Upper lobe of left lung (tissue), 6 donors: Measurements from ENCODE around the gene RORB. TPM values are rescaled to one million over a fixed set of nuclear protein-coding genes. Genes with fewer than 3 reads are reported as not detected.
A peak's percentile ranks its signal among the peaks of the same experiment; 100 is the strongest.

Experiments used
- ATAC-seq, 2 donors: fragments of 200-7000 bp; cut with Tn5 transposase; one replicate each; pipeline ENCODE4 v1.9.1; 2022; ENCODE audit warnings: mild to moderate bottlenecking in 2 of 2, moderate library complexity in 2 of 2; ENCODE audit not compliant: low FRiP score in 2 of 2
- DNase-seq, 2 donors: peaks; one replicate each; pipeline ENCODE4 v3.0.0-alpha.2; 2019 to 2020
- H3K27ac ChIP-seq, 4 donors: fragments of 200-600 bp; sonication (generic); one replicate each; pipeline ENCODE4 v1.5.1; 2016 to 2019
- H3K27me3 ChIP-seq, 4 donors: fragments of 200-600 bp; sonication (generic); one replicate each; pipeline ENCODE4 v1.5.1; 2017 to 2019
- H3K36me3 ChIP-seq, 4 donors: fragments of 200-600 bp; sonication (generic); one replicate each; pipeline ENCODE4 v1.5.1; 2016 to 2019
- H3K4me1 ChIP-seq, 4 donors: fragments of 200-600 bp; sonication (generic); one replicate each; pipeline ENCODE4 v1.5.1; 2018 to 2019
- H3K4me3 ChIP-seq, 4 donors: fragments of 200-600 bp; sonication (generic); one replicate each; pipeline ENCODE4 v1.5.1; 2017 to 2019; ENCODE audit warnings: mild to moderate bottlenecking in 2 of 4, moderate library complexity in 1 of 4
- H3K9me3 ChIP-seq, 4 donors: fragments of 200-600 bp; sonication (generic); one replicate each; pipeline ENCODE4 v1.5.1; 2018 to 2019
- EP300 ChIP-seq, 4 donors: sonication (generic); formaldehyde crosslinking; IDR thresholded peaks; one replicate each; pipeline ENCODE4 v1.5.1; 2017; ENCODE audit warnings: antibody characterized with exemption in 4 of 4, control low read depth in 2 of 4
- POLR2A ChIP-seq, 4 donors: fragments of 450-650 bp; IDR thresholded peaks; one replicate each; pipeline ENCODE4 v1.5.1; 2016 to 2017; ENCODE audit warnings: antibody characterized with exemption in 4 of 4, mild to moderate bottlenecking in 2 of 4
- POLR2AphosphoS5 ChIP-seq, 2 donors: sonication (generic); formaldehyde crosslinking; IDR thresholded peaks; one replicate each; pipeline ENCODE4 v1.5.1; 2017; ENCODE audit warnings: antibody characterized with exemption in 2 of 2
- WGBS, 2 donors: methylation state at CpG; one replicate each; pipeline ENCODE4 v1.1.5; 2017 to 2018; 5-methylcytosine and 5-hydroxymethylcytosine counted together
- total RNA-seq, 6 donors: library from RNA; depleted of rRNA in 4 of 6; stranded (reverse); fragments of >200 nt in 4 of 6; gene quantifications; one replicate each; pipeline versions ENCODE4 v1.1.0 to v1.2.1, GENCODE V29; 2016 to 2021
- TF ChIP-seq, protein P1 (sequence below), 6 experiments: fragments of 450-650 bp in 4 of 6; fragments of 200-600 bp in 2 of 6; sonication (generic) in 2 of 6; IDR thresholded peaks; one replicate each; pipeline ENCODE4 v1.5.1; 2016 to 2019; ENCODE audit warnings: antibody characterized with exemption in 6 of 6
- donor health status: DM: no; HTN: no; CAD: no; lungs with moderate emphysema.
- donor health status: DM: no; HTN: yes; CAD: no; lungs with severe emphysema.

RORB gene
- total RNA-seq, 6 donors from 2014 or later, result 0.78 to 4.0 (median 2.2) TPM

DNA sequence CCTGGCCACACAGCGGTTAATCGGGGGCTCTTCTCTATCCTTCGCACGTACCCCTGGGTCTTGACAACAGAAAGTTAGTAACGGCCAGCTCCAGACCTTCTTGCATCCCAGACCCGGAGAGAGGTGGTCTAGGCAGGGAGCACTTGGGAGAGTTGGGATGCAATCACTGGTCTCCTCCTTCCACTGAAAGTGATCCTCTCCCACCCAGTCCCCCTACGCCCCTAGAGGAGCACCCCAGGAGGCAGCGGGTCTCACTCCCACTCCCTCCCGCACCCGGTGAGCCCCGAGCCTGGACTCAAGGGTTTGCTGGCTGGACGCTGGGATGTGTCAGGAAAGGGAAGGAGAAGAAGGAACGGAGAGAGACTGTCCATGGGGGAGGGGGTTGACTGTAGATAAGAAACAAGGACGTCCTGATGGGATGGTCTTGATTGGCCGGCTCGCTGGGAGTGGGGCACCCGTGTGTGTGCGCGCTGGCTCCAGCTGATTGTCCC is 2.0 kb downstream of the RORB start:
- ATAC-seq (peak; percentile 3 to 11), DNase-seq (peak in 1 of 2 donors; percentile 43)
- no peak for TF ChIP-seq POLR2AphosphoS5 (IDR thresholded peaks at IDR 0.05)
- H3K36me3 ChIP-seq, result no peaks in the 10 kb centered on the region
- H3K27ac ChIP-seq, result no peak overlapping the region
- peaks cover 17 to 42% (median 28%) of the 10 kb centered on the region in 4 donors for H3K4me1 ChIP-seq
- H3K27me3 ChIP-seq, result peaks cover 0 to 28% (median 15%) of the 10 kb centered on the region in 4 donors
- WGBS, 2 donors, result 2 to 6% methylated on average over 10 to 19 of the region's 19 CpGs
- peak overlapping the region; percentile 10 to 62 (median 54) for H3K4me3 ChIP-seq
- no peaks in the 10 kb centered on the region for H3K9me3 ChIP-seq

DNA sequence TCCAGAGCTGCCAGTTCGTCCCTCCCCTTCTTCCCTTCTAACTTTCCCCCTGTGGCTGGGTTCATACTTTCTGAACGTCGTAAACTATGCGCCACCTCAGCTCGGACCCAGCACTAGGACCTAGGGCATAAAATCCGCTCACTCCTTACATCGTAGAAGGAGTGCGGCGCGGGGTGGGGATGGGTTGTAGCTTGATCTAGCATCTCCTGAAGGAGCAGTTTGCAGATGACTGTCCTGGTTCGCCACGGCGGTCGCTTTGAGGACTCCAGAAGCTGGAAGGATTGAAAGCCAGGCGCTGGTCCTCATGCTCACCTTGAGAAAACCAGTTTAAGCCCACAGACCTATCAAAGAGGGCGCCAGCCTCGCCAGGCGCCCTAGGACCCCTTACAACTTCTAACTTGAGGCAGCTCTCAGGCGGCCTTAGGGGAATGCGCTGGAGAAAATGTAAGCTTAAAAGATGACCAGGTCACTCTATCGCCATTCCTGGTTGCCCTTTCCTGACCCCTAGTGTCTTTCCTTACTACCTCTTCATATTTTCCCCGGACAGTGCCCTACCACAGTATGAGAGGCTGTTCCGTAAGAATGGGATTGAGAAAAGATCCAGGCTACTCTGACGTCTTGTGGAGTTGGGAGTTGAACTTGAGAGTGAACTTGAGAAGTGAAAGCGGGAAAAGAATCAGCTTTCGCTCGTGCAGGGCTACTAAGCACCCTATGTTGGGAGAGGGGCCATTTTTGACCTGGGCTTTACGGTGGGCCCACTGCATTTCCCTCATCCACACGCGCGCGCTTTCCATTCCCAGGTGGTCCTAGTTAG is 2.8 kb downstream of the RORB start:
- H3K27ac ChIP-seq, result no peak overlapping the region
- 9 to 10% methylated on average over 27 to 32 of the region's 32 CpGs for WGBS, 2 donors
- TF ChIP-seq POLR2AphosphoS5 (IDR thresholded peaks at IDR 0.05) (no peak), EP300 (IDR thresholded peaks at IDR 0.05) (no peak), POLR2A (IDR thresholded peaks at IDR 0.05) (no peak)
- TF ChIP-seq, protein P1, sequence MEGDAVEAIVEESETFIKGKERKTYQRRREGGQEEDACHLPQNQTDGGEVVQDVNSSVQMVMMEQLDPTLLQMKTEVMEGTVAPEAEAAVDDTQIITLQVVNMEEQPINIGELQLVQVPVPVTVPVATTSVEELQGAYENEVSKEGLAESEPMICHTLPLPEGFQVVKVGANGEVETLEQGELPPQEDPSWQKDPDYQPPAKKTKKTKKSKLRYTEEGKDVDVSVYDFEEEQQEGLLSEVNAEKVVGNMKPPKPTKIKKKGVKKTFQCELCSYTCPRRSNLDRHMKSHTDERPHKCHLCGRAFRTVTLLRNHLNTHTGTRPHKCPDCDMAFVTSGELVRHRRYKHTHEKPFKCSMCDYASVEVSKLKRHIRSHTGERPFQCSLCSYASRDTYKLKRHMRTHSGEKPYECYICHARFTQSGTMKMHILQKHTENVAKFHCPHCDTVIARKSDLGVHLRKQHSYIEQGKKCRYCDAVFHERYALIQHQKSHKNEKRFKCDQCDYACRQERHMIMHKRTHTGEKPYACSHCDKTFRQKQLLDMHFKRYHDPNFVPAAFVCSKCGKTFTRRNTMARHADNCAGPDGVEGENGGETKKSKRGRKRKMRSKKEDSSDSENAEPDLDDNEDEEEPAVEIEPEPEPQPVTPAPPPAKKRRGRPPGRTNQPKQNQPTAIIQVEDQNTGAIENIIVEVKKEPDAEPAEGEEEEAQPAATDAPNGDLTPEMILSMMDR (IDR thresholded peaks at IDR 0.05), result no peak
- peaks cover 0 to 28% (median 15%) of the 10 kb centered on the region in 4 donors for H3K27me3 ChIP-seq
- ATAC-seq, result no peak
- H3K4me3 ChIP-seq, result peak overlapping the region in 3 of 4 donors; percentile 5 to 55 (median 54)
- H3K4me1 ChIP-seq, result peaks cover 17 to 42% (median 28%) of the 10 kb centered on the region in 4 donors
- H3K9me3 ChIP-seq, result no peaks in the 10 kb centered on the region
- no peak for DNase-seq
- no peaks in the 10 kb centered on the region for H3K36me3 ChIP-seq

DNA sequence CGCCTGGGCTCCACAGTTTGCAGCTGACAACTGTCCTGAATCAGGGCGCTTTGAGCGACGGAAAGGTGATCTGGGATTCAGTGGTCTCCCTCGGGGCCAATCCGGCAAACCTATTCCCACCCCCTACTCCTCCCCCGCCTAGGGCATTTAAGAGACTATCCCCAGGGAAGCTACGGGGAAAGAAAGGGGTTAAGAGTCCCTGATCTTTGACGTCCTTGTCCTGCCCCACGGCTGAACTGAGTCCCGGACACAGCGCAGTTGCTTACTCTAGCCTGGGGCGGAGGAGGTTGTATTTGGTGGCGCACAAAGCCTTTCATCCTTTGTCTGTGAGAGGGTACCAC is 3.4 kb downstream of the RORB start:
- H3K9me3 ChIP-seq, result no peaks in the 10 kb centered on the region
- ATAC-seq (no peak), DNase-seq (no peak)
- no peak overlapping the region for H3K27ac ChIP-seq
- H3K4me3 ChIP-seq, result peak overlapping the region in 3 of 4 donors; percentile 5 to 55 (median 54)
- WGBS, 2 donors, result 5 to 14% methylated on average over 14 of the region's 14 CpGs
- no peaks in the 10 kb centered on the region for H3K36me3 ChIP-seq
- peaks cover 0 to 28% (median 15%) of the 10 kb centered on the region in 4 donors for H3K27me3 ChIP-seq
- TF ChIP-seq POLR2A (IDR thresholded peaks at IDR 0.05), result no peak
- no peak for TF ChIP-seq POLR2AphosphoS5 (IDR thresholded peaks at IDR 0.05)
- TF ChIP-seq, protein P1 (IDR thresholded peaks at IDR 0.05), result no peak
- TF ChIP-seq EP300 (IDR thresholded peaks at IDR 0.05), result no peak
- peaks cover 17 to 42% (median 28%) of the 10 kb centered on the region in 4 donors for H3K4me1 ChIP-seq

DNA sequence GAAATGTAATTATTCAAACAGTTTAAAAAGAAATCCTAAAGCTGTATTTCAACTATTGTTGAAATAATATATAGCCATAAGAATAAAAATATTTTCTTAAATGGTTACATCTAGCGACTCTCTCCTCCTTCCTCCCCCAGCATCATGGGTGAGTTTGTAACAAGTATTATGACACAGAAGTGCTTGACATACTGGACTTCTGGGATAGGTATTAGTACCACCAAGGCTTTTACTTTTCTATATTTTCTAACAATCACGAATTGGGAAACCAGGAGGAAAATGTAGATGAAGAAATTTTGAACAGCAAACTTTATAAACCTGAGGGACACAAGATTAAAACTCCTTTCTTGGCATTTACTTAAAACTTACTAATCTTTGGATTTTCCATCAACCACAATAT is 4.4 kb downstream of the RORB start:
- no peaks in the 10 kb centered on the region for H3K36me3 ChIP-seq
- H3K4me3 ChIP-seq, result no peak overlapping the region
- H3K27me3 ChIP-seq, result peaks cover 0 to 27% (median 15%) of the 10 kb centered on the region in 4 donors
- DNase-seq (no peak), ATAC-seq (no peak)
- TF ChIP-seq POLR2AphosphoS5 (IDR thresholded peaks at IDR 0.05), result no peak
- TF ChIP-seq, protein P1 (IDR thresholded peaks at IDR 0.05), result no peak
- no peak for TF ChIP-seq EP300 (IDR thresholded peaks at IDR 0.05)
- TF ChIP-seq POLR2A (IDR thresholded peaks at IDR 0.05), result no peak
- H3K9me3 ChIP-seq, result no peaks in the 10 kb centered on the region
- peaks cover 17 to 41% (median 28%) of the 10 kb centered on the region in 4 donors for H3K4me1 ChIP-seq
- WGBS, 2 donors, result 53 to 65% methylated on average over 2 of the region's 2 CpGs
- H3K27ac ChIP-seq, result no peak overlapping the region

DNA sequence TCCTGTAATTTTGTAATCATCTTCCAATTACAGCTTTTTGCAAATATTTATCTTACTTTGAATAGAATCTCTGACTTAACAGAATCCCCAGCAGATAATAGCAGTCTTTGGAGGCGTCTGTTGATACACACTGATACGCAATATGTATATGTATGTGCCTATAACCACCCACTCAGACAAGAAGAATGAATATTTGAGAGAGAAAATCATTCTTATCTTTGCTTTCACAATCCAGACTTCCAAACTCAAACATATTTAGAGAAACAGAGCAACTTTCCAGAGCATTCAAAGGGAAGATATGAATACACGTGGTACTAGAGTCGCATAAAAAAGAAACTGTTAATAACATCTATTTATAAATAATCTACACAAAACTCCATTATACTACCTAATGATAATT is 6.1 kb downstream of the RORB start:
- Histone ChIP-seq H3K4me1 (peaks cover 12 to 24% (median 20%) of the 10 kb centered on the region in 4 donors), H3K27me3 (peaks cover 0 to 24% (median 12%) of the 10 kb centered on the region in 4 donors), H3K9me3 (no peaks in the 10 kb centered on the region), H3K36me3 (no peaks in the 10 kb centered on the region), H3K4me3 (no peak overlapping the region), H3K27ac (no peak overlapping the region)
- ATAC-seq, result no peak
- 77 to 82% methylated on average over 4 of the region's 4 CpGs for WGBS, 2 donors
- no peak for TF ChIP-seq POLR2A (IDR thresholded peaks at IDR 0.05)
- TF ChIP-seq, protein P1 (IDR thresholded peaks at IDR 0.05), result no peak
- TF ChIP-seq EP300 (IDR thresholded peaks at IDR 0.05), result no peak
- no peak for TF ChIP-seq POLR2AphosphoS5 (IDR thresholded peaks at IDR 0.05)
- no peak for DNase-seq
